Effector memory CD4-positive, alpha-beta T cell (primary cell): ENCODE results near the gene SAXO2.
"Not testable (repeated sequence)": the region's sequence is repeated elsewhere in the genome, so short reads cannot be mapped to it uniquely, and the experiment has no call there.

ENCODE experiments used
- DNase-seq, 3 donors: peaks; one replicate each; pipeline ENCODE4 v3.0.0-alpha.2; 2020
- H3K27ac ChIP-seq: 2 replicates; pipeline ENCODE4 v1.7.0; 2013; ENCODE audit warnings: mild to moderate bottlenecking, low read length, moderate library complexity; ENCODE audit not compliant: insufficient read depth, poor library complexity, severe bottlenecking
- H3K27me3 ChIP-seq: replicated peaks from 2 replicates; pipeline ENCODE4 v1.7.0; 2013; ENCODE audit warnings: mild to moderate bottlenecking, low read length; ENCODE audit not compliant: insufficient read depth, control insufficient read depth, poor library complexity, severe bottlenecking
- H3K36me3 ChIP-seq: 2 replicates; pipeline ENCODE4 v1.7.0; 2013; ENCODE audit warnings: mild to moderate bottlenecking, low read length, moderate library complexity; ENCODE audit not compliant: control insufficient read depth, insufficient read depth
- H3K4me1 ChIP-seq: 2 replicates; pipeline ENCODE4 v1.7.0; 2013; ENCODE audit warnings: low read length, mild to moderate bottlenecking; ENCODE audit not compliant: control insufficient read depth, insufficient read depth, poor library complexity, severe bottlenecking
- H3K4me3 ChIP-seq: 2 replicates; pipeline ENCODE4 v1.7.0; 2013; ENCODE audit warnings: low read length, low read depth, mild to moderate bottlenecking; ENCODE audit not compliant: insufficient read depth, poor library complexity, severe bottlenecking
- H3K9me3 ChIP-seq: 2 replicates; pipeline ENCODE4 v1.7.0; 2013; ENCODE audit warnings: mild to moderate bottlenecking, low read length, moderate library complexity; ENCODE audit not compliant: control insufficient read depth

The SAXO2 gene

GRCh38 chr15:82319522-82320278 is 57.1 kb downstream of the SAXO2 start:
- H3K4me1 ChIP-seq, H3K36me3 ChIP-seq, H3K27ac ChIP-seq, H3K9me3 ChIP-seq, H3K27me3 ChIP-seq, H3K4me3 ChIP-seq, DNase-seq: not testable (repeated sequence)

GRCh38 chr15:82320861-82321260 is 58.2 kb downstream of the SAXO2 start:
- H3K27ac ChIP-seq, H3K4me3 ChIP-seq, DNase-seq, H3K27me3 ChIP-seq, H3K9me3 ChIP-seq, H3K36me3 ChIP-seq, H3K4me1 ChIP-seq: not testable (repeated sequence)

GRCh38 chr15:82322488-82322887 is 59.9 kb downstream of the SAXO2 start:
- DNase-seq, H3K4me1 ChIP-seq, H3K9me3 ChIP-seq, H3K27me3 ChIP-seq, H3K4me3 ChIP-seq, H3K36me3 ChIP-seq, H3K27ac ChIP-seq: not testable (repeated sequence)

GRCh38 chr15:82324831-82325230 is 62.2 kb downstream of the SAXO2 start:
- H3K27me3 ChIP-seq, H3K9me3 ChIP-seq, H3K4me1 ChIP-seq, H3K4me3 ChIP-seq, H3K36me3 ChIP-seq, H3K27ac ChIP-seq, DNase-seq: not testable (repeated sequence)

- H3K4me3 ChIP-seq, H3K27me3 ChIP-seq, H3K4me1 ChIP-seq, DNase-seq, H3K36me3 ChIP-seq, H3K27ac ChIP-seq, H3K9me3 ChIP-seq: not testable (repeated sequence)
Measured at GRCh38 chr15:82325646-82326045, 63.0 kb downstream of the SAXO2 start.

- H3K9me3 ChIP-seq, H3K4me3 ChIP-seq, H3K27me3 ChIP-seq, DNase-seq, H3K36me3 ChIP-seq, H3K4me1 ChIP-seq, H3K27ac ChIP-seq: not testable (repeated sequence)
Measured at GRCh38 chr15:82326896-82327295, 64.3 kb downstream of the SAXO2 start.

GRCh38 chr15:82327372-82327771 is 64.8 kb downstream of the SAXO2 start:
- DNase-seq, H3K27me3 ChIP-seq, H3K27ac ChIP-seq, H3K4me1 ChIP-seq, H3K4me3 ChIP-seq, H3K36me3 ChIP-seq, H3K9me3 ChIP-seq: not testable (repeated sequence)

- H3K4me3 ChIP-seq, H3K9me3 ChIP-seq, H3K4me1 ChIP-seq, H3K36me3 ChIP-seq, H3K27ac ChIP-seq, DNase-seq, H3K27me3 ChIP-seq: not testable (repeated sequence)
Measured at GRCh38 chr15:82329039-82329438, 66.4 kb downstream of the SAXO2 start.

- DNase-seq, H3K36me3 ChIP-seq, H3K27ac ChIP-seq, H3K4me1 ChIP-seq, H3K27me3 ChIP-seq, H3K9me3 ChIP-seq, H3K4me3 ChIP-seq: not testable (repeated sequence)
Measured at GRCh38 chr15:82330921-82331320, 68.3 kb downstream of the SAXO2 start.

- H3K27ac ChIP-seq, DNase-seq, H3K36me3 ChIP-seq, H3K27me3 ChIP-seq, H3K4me3 ChIP-seq, H3K4me1 ChIP-seq, H3K9me3 ChIP-seq: not testable (repeated sequence)
Measured at GRCh38 chr15:82331576-82332304, 69.1 kb downstream of the SAXO2 start.
